K562 (cell line): ENCODE measurements around the gene CD68. TPM values are rescaled to one million over a fixed set of nuclear protein-coding genes. Genes with fewer than 3 reads are reported as not detected.
A peak's percentile ranks its signal among the peaks of the same experiment; 100 is the strongest.

ENCODE experiments used
- ADNP ChIP-seq: fragments of 200-800 bp; sonication (Bioruptor generic); IDR thresholded peaks from 2 replicates; pipeline ENCODE4 v1.6.1; 2016; ENCODE audit warnings: missing genetic modification characterization, missing compliant biosample characterization
- BCLAF1 ChIP-seq, 2 experiments: fragments of 450-650 bp in 1 of 2; IDR thresholded peaks; 2 replicates each; pipeline ENCODE4 v1.6.1; 2011 to 2017; ENCODE audit warnings: low read depth in 2 of 2, antibody characterized with exemption in 1 of 2, borderline replicate concordance in 1 of 2, low read length in 1 of 2, mild to moderate bottlenecking in 1 of 2, mixed read lengths in 1 of 2; ENCODE audit not compliant: control insufficient read depth in 1 of 2
- CHD2 ChIP-seq: IDR thresholded peaks from 2 replicates; pipeline ENCODE4 v1.6.1; 2011; ENCODE audit warnings: low read depth, low read length
- E2F6 ChIP-seq, 2 experiments: IDR thresholded peaks; 2 replicates each; pipeline ENCODE4 v1.6.1; 2011; ENCODE audit warnings: borderline replicate concordance in 1 of 2, control low read depth in 1 of 2, low read depth in 1 of 2, low read length in 1 of 2, mild to moderate bottlenecking in 1 of 2, mixed read lengths in 1 of 2, moderate library complexity in 1 of 2; ENCODE audit not compliant: insufficient read depth in 1 of 2, insufficient read length in 1 of 2, poor library complexity in 1 of 2, severe bottlenecking in 1 of 2; ENCODE audit errors: extremely low read depth in 1 of 2
- FOXJ2 ChIP-seq: fragments of 200-800 bp; sonication (Bioruptor generic); IDR thresholded peaks from 2 replicates; pipeline ENCODE4 v1.6.1; 2016; ENCODE audit warnings: missing genetic modification characterization, missing compliant biosample characterization
- KLF16 ChIP-seq: IDR thresholded peaks from 2 replicates; pipeline ENCODE4 v1.6.1; 2016; ENCODE audit warnings: antibody characterized with exemption
- MAFK ChIP-seq: IDR thresholded peaks from 2 replicates; pipeline ENCODE4 v1.6.1; 2011; ENCODE audit warnings: low read length, improper control_type of control experiment
- MLLT1 ChIP-seq, 2 experiments: fragments of 450-650 bp; IDR thresholded peaks; 2 replicates each; pipeline ENCODE4 v1.6.1; 2016
- MNT ChIP-seq, 2 experiments: fragments of 450-650 bp; conservative IDR thresholded peaks; 2 replicates each; pipeline ENCODE4 v1.6.1; 2017; ENCODE audit warnings: mild to moderate bottlenecking in 2 of 2, moderate library complexity in 2 of 2
- MYC ChIP-seq, 2 experiments: fragments of 250-450 bp in 1 of 2; sonication (Bioruptor Pico) in 1 of 2; IDR thresholded peaks; 2 replicates each; pipeline versions ENCODE4 v1.5.1 to v1.6.1; 2012 to 2021; ENCODE audit warnings: low read depth in 2 of 2, borderline replicate concordance in 1 of 2, improper control_type of control experiment in 1 of 2, low read length in 1 of 2, mild to moderate bottlenecking in 1 of 2, moderate library complexity in 1 of 2
- RB1 ChIP-seq: fragments of 450-650 bp; IDR thresholded peaks from 2 replicates; pipeline ENCODE4 v1.6.1; 2017; ENCODE audit warnings: low read depth, mild to moderate bottlenecking
- ZZZ3 ChIP-seq: fragments of 450-650 bp; IDR thresholded peaks from 2 replicates; pipeline ENCODE4 v1.6.1; 2016; ENCODE audit warnings: antibody characterized with exemption, mild to moderate bottlenecking, moderate library complexity
- polyA plus RNA-seq, 8 experiments: library from polyadenylated mRNA; depleted of rRNA in 4 of 8; stranded (reverse) in 5 of 8; unstranded in 3 of 8; fragments of >200 nt; fragmentation: Nextera tagmentation in 2 of 8; fragmentation: Illumina TruSeq in 1 of 8; extraction: Ambion mirVana in 2 of 8; extraction: Trizol in 1 of 8; gene quantifications; 2 replicates each; pipeline versions ENCODE4 v1.2.1 to v1.2.3, GENCODE V29; 2011 to 2014; ENCODE audit warnings: inconsistent platforms in 1 of 8, missing spikeins in 1 of 8
- total RNA-seq, 7 experiments: library from RNA; depleted of rRNA in 6 of 7; stranded (reverse); fragments of >200 nt in 6 of 7; fragmentation: Illumina TruSeq in 2 of 7; extraction: Trizol in 2 of 7; gene quantifications; 2 replicates each; pipeline versions ENCODE4 v1.2.1 to v1.2.3, GENCODE V29; 2011 to 2021; ENCODE audit warnings: low replicate concordance in 1 of 7

The CD68 gene
- total and polyA plus RNA-seq, 9 of the 15 experiments (the other 6 are each of a cell fraction or from before 2014, with no cell fraction given) = 28.2 to 89.8 (median 37.7) TPM

- TF ChIP-seq E2F6 (IDR thresholded peaks at IDR 0.05; ENCODE audit: borderline replicate concordance in 1 of 2, extremely low read depth in 1 of 2, insufficient read depth in 1 of 2, insufficient read length in 1 of 2, low read depth in 1 of 2, low read length in 1 of 2, poor library complexity in 1 of 2, severe bottlenecking in 1 of 2) (peak in 1 of 2 experiments; percentile 1), CHD2 (peak; percentile 48), MAFK (no peak), ZZZ3 (no peak), BCLAF1 (IDR thresholded peaks at IDR 0.05; ENCODE audit: borderline replicate concordance in 1 of 2, control insufficient read depth in 1 of 2, low read depth in 2 of 2, low read length in 1 of 2) (no peak), RB1 (0 out of 2 replicates have a peak, but pooled peaks have one; percentile 24), FOXJ2 (tag) (no peak), KLF16 (no peak), MYC (IDR thresholded peaks at IDR 0.05; ENCODE audit: low read depth, low read length) (no peak), MYC (CRISPR knock-in tag; IDR thresholded peaks at IDR 0.05; ENCODE audit: borderline replicate concordance, low read depth) (0 out of 2 replicates have a peak, but pooled peaks have one; percentile 21), MLLT1 (IDR thresholded peaks at IDR 0.05) (0 out of 4 replicates have a peak, but pooled peaks of 1 of the 2 experiments have one; percentile 6), MNT (conservative IDR thresholded peaks at IDR 0.05) (peak; percentile 73 to 88), ADNP (tag) (no peak)
Observed at GRCh38 chr17:7579001-7579833, at the start of gene CD68 (continued).
